Amygdala (tissue), 56 donors: ENCODE results near the gene KIAA1217.

Experiments
- DNase-seq, 56 donors: peaks; one replicate each; lab custom pipeline; 2025; lab: John Stamatoyannopoulos, UW

Gene KIAA1217

GRCh38 chr10:24240041-24240751 is 31.3 kb downstream of the KIAA1217 start:
- no peak for DNase-seq

- DNase-seq = no peak
Measured at GRCh38 chr10:24241536-24242040, 32.6 kb downstream of the KIAA1217 start.

GRCh38 chr10:24242562-24242961 is 33.6 kb downstream of the KIAA1217 start:
- DNase-seq = no peak

DNA sequence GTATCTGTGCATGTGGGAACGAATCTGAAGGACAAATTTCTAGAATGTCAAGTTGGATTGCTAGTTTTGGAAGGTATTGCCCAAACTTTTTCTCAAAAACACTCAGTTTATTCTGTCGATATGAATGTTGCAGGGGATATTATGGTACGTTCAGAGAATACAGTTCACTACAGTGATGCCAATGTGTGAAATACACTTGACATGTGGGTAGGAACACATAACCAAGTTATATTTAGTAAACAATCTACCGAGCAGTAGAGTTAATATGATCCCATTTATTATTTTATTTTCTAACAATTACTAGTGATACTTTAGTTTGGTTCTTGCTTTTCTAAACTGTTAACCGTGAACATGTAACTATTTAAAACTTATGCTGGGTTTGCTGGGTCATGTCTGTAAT is 37.4 kb downstream of the KIAA1217 start:
- no peak for DNase-seq

DNA sequence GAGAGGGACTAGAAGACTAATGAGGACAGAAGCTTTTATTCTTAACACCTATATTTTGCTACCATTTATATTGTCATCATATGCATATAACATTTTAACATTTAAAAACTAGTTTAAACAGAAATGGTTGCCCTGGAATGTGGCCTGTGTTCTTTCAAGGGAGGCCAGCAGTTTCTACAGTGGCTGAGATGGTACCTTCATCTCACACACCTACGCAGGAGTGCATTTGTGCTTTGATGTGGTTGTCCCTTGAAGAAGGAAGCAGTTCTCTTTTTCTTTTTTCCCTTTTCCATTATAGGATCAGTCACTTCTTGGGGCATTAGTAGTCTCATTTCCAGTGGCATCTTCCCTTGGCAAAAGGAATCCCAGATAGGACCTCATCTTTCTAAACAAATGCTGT is 38.9 kb downstream of the KIAA1217 start:
- DNase-seq = no peak

DNA sequence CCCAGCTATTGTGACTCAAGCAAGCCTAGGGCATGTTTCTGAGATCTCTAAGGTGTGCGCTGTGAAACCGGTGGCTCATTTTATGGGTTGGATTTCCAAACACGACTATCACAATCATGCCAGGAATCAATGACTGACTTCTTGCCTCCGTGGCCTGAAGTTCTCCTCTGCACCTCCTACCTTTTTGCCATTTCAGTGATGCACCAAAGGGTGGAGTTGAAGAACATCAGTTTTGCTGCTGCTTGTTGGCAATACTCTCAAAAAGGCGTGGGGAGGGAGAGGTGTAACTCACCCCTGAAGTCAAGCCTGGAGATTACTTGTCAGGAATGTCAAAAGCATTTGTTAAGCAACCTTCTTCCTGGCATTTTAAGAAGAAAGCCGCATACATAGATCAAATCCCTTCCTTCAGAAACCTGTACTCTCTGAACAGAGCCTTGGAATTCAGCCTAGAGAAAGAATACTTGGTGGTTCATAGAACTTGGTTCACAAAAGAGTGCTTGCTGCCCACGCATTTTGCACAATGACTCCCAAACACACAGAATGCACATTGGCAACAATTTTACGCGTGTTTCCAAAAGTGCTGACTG is 41.0 kb downstream of the KIAA1217 start:
- DNase-seq = no peak

DNA sequence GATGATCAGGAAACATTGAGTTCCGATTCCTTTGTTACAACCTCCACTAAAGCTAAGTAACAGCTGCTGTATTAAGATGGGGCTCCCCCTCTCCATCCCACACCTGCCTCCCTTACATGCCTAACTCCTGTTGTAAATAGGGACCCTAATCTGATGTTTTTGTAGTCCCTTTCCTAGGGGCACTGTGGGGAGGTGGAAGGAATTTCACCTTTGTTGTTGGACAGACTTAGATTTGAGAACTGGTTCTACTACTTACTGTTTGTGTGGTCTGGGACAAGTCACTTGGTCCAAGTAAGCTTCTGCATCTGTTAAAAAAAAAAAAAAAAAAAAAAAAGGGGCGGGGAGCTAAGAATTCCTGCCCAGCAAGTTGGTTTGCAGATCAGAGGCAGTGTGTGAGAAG is 42.6 kb downstream of the KIAA1217 start:
- DNase-seq = no peak

DNA sequence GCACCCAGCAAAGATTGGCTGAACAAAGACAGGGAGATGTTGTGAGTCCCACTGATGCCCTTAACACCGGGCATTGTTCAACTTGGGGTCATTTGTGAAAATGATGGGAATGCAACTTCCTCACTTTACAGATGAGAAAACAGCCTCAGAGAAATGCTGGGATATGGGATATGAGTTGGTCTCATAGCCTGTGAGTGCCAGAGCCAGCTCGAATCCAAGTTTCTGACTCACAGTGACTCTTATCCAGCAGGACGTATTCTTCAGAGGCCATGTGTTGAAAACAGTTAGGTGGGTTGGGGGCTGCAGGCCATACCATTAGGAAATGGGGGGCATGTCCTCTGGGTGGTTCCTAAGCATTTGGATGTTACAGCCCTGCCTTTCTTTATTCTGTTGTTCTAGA is 45.2 kb downstream of the KIAA1217 start:
- no peak for DNase-seq

DNA sequence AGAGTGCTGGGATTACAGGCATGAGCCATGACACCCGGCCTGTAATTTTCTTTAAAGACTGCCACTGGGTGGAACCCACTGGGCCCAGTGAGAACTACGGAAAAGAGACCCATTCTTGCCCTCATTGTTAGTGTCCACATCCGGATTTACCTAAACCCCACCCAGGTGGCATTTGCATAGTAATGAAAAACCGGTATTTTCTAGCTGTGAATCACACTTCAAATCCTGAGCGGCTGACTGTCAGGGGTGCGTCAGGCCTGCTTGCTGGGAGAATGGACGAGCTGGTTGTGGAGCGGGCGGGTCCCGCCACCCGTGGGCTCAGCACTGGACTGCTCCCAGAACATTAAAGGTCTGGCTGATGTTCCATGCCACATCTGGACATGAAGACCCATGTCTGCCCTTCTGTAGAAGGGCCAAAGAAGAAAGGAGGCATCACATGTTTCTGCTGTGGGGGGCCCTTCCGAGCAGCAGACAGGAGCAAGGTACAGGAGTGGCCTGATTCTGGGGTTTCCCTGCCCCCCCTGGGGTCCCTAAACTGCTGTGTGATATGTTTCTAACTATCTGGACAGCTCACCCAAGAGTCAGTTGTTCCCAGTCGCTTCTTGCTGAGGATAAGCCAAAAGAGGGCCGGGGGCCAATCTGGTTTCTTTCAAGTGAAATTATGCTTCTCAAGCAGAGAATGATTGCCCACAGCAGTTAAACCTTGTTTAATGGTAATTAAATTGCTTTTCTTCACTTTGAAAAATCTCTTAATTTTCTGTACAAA is 46.4 kb downstream of the KIAA1217 start:
- DNase-seq = no peak

DNA sequence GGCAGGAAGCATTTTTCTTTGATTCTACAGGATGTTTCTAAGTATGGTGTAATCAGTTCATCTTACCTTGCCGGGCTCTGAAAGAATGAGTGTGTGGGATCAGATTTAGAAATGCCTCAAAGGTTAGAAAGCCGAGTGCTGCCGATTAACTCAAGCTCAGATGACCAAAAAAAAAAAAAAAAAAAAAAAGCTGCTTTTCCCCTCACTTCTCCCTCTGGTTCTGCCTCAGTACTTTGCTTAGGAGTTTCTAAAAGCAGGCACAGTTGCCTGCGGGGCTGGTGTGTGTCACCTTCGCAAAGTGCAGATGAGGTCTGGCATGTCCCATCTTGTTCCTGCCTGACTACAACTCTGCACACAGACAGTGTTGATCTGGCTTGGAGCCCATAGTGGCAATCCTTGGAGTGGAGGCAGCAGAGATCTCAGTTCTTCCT is 47.0 kb downstream of the KIAA1217 start:
- DNase-seq = no peak

GRCh38 chr10:24256619-24257107 is 47.7 kb downstream of the KIAA1217 start:
- DNase-seq = no peak

GRCh38 chr10:24257588-24257987 is 48.6 kb downstream of the KIAA1217 start:
- DNase-seq = no peak

- no peak for DNase-seq
Measured at GRCh38 chr10:24259365-24260130, 50.6 kb downstream of the KIAA1217 start.

GRCh38 chr10:24261627-24262026 is 52.7 kb downstream of the KIAA1217 start:
- no peak for DNase-seq

DNA sequence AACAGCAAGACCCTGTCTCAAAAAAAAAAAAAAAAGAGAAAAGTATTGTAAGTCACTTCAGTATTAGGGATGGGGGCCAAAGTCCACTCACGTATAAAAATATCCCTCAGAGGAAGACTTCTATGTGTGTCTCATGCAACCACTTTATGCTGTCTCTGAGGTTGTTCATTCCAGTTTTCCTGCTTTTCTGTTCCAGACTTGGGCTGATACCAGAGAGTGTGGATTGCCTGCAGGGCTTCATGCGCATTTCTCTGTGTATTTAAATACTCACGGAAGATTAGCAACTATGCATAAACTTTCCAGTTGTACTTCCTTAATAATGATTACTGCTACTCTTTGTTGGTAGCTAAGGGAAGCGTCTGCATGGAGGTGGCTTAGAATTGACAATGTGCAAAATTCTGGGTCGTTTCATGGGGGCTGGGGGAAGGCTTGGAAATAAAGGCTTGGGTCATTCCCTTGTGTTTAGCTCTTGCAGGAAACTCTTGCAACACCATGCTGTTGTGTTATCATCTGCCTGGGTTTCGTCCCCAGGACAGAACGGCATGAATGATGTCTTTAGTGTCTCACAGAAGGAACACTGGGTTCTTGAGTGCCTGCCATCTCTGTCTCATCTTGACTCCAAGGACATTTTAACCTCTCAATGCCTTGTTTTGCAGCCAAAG is 54.1 kb downstream of the KIAA1217 start:
- no peak for DNase-seq

- no peak for DNase-seq
Measured at GRCh38 chr10:24269476-24269875, 60.5 kb downstream of the KIAA1217 start.

GRCh38 chr10:24272374-24272773 is 63.4 kb downstream of the KIAA1217 start:
- no peak for DNase-seq

GRCh38 chr10:24277277-24277676 is 68.3 kb downstream of the KIAA1217 start:
- DNase-seq = no peak

DNA sequence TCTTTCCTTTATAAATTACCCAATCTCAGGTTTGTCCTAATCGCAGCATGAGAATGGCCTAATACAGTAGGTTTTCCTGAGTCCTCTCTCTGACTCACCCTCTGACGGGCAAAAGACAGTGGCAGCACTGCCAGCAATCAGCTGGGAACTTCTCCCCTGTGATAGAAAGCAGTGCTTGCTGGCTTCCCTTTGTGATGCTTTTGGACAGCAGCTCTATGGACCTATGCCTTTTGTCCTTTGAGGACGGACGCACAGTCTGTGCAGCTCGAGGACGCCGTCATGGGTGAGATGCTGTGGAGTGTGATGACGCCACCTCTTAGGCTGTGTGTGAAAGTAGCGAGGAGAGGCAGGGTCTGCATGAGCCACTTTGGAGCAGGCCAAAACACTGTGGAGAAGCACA is 68.8 kb downstream of the KIAA1217 start:
- no peak for DNase-seq
